ENCODE data around the gene BMPR2. TPM values are rescaled to one million over a fixed set of nuclear protein-coding genes. Genes with fewer than 3 reads are reported as not detected.
"Not testable (repeated sequence)": the region's sequence is repeated elsewhere in the genome, so short reads cannot be mapped to it uniquely, and the experiment has no call there.

Gene BMPR2
- total and polyA plus RNA-seq, 2 experiments from 2014 or later: 12.7 to 24.9 TPM

GRCh38 chr2:202529389-202529788 lies 153.3 kb downstream of the BMPR2 start:
- no peaks in the 10 kb centered on the region for H3K9me3 ChIP-seq (ENCODE audit: low read depth)
- no peak for TF ChIP-seq CTCF (IDR thresholded peaks at IDR 0.05; ENCODE audit: low read depth, low read length)
- H3K27me3 ChIP-seq: no peaks in the 10 kb centered on the region
- peak in 1 of 2 donors; percentile 72 for DNase-seq (ENCODE audit: low read depth in 1 of 2, low spot score in 1 of 2)
- H3K4me1 ChIP-seq (ENCODE audit: low read depth): no peaks in the 10 kb centered on the region
- H3K27ac ChIP-seq: no peak overlapping the region
- no peak overlapping the region for H3K4me3 ChIP-seq
- H3K36me3 ChIP-seq: peaks cover 19% of the 10 kb centered on the region

- Histone ChIP-seq H3K4me1 (ENCODE audit: low read depth) (no peaks in the 10 kb centered on the region), H3K4me3 (no peak overlapping the region), H3K36me3 (peaks cover 19% of the 10 kb centered on the region), H3K27ac (no peak overlapping the region), H3K27me3 (no peaks in the 10 kb centered on the region), H3K9me3 (ENCODE audit: low read depth) (no peaks in the 10 kb centered on the region)
- DNase-seq (ENCODE audit: low read depth in 1 of 2, low spot score in 1 of 2): peak in 1 of 2 donors; percentile 45
- no peak for TF ChIP-seq CTCF (IDR thresholded peaks at IDR 0.05; ENCODE audit: low read depth, low read length)
These were observed 153.9 kb downstream of the BMPR2 start for GRCh38 chr2:202530038-202530437.

GRCh38 chr2:202535290-202535689 lies 159.2 kb downstream of the BMPR2 start:
- DNase-seq (ENCODE audit: low read depth in 1 of 2, low spot score in 1 of 2); H3K27me3 ChIP-seq; H3K9me3 ChIP-seq (ENCODE audit: low read depth); H3K4me3 ChIP-seq; H3K27ac ChIP-seq: not testable (repeated sequence)
- Histone ChIP-seq H3K36me3 (peaks cover 19% of the 10 kb centered on the region), H3K4me1 (ENCODE audit: low read depth) (peaks cover 16% of the 10 kb centered on the region)

- H3K9me3 ChIP-seq (ENCODE audit: low read depth): no peaks in the 10 kb centered on the region
- H3K4me3 ChIP-seq: no peak overlapping the region
- no peaks in the 10 kb centered on the region for H3K36me3 ChIP-seq
- no peaks in the 10 kb centered on the region for H3K27me3 ChIP-seq
- peaks cover 33% of the 10 kb centered on the region for H3K4me1 ChIP-seq (ENCODE audit: low read depth)
- DNase-seq (ENCODE audit: low read depth in 1 of 2, low spot score in 1 of 2): peak in 1 of 2 donors; percentile 21
- TF ChIP-seq CTCF (IDR thresholded peaks at IDR 0.05; ENCODE audit: low read depth, low read length): no peak
- no peak overlapping the region for H3K27ac ChIP-seq
These were observed 165.0 kb downstream of the BMPR2 start for GRCh38 chr2:202541137-202541536.

- Histone ChIP-seq H3K4me3 (no peak overlapping the region), H3K9me3 (ENCODE audit: low read depth) (no peaks in the 10 kb centered on the region), H3K36me3 (no peaks in the 10 kb centered on the region), H3K27me3 (no peaks in the 10 kb centered on the region), H3K27ac (no peak overlapping the region), H3K4me1 (ENCODE audit: low read depth) (peaks cover 33% of the 10 kb centered on the region)
- no peak for TF ChIP-seq CTCF (IDR thresholded peaks at IDR 0.05; ENCODE audit: low read depth, low read length)
- DNase-seq (ENCODE audit: low read depth in 1 of 2, low spot score in 1 of 2): peak in 1 of 2 donors; percentile 13
These were observed 166.0 kb downstream of the BMPR2 start for GRCh38 chr2:202542142-202542541.

GRCh38 chr2:202545523-202545922 lies 169.4 kb downstream of the BMPR2 start:
- Histone ChIP-seq H3K36me3 (no peaks in the 10 kb centered on the region), H3K4me3 (no peak overlapping the region), H3K9me3 (ENCODE audit: low read depth) (no peaks in the 10 kb centered on the region), H3K27me3 (no peaks in the 10 kb centered on the region), H3K27ac (peak overlapping the region; percentile 66), H3K4me1 (ENCODE audit: low read depth) (peaks cover 15% of the 10 kb centered on the region)
- peak; percentile 10 to 27 for DNase-seq (ENCODE audit: low read depth in 1 of 2, low spot score in 1 of 2)
- no peak for TF ChIP-seq CTCF (IDR thresholded peaks at IDR 0.05; ENCODE audit: low read depth, low read length)

Measured in cardiac muscle cell (in vitro differentiated cells and primary cell).